ENCODE results near the gene MYRIP. TPM values are rescaled to one million over a fixed set of nuclear protein-coding genes. Genes with fewer than 3 reads are reported as not detected.

Gene MYRIP
- total and polyA plus RNA-seq, 2 of the 4 experiments (the other 2 are of a cell fraction) = not detected

GRCh38 chr3:40170395-40170794 is 361.0 kb downstream of the MYRIP start:
- ChIA-PET POLR2A (ENCODE audit: unreplicated experiment) (no interaction called here), CTCF (interaction anchor here (2.1 kb wide), 1 partner anchor 21 kb away, joined by 4 read pairs; no protein-coding TSS in a partner anchor)
- Histone ChIP-seq H3K9me3 (ENCODE audit: control insufficient read depth, insufficient read depth, low read length) (peaks cover 4% of the 10 kb centered on the region; the same call in 1 of the 2 replicates), H3K4me2 (ENCODE audit: low read depth, low read length) (no peak overlapping the region), H2AFZ (replicated peaks; ENCODE audit: low read length, poor library complexity) (no peak overlapping the region), H3K27me3 (ENCODE audit: control insufficient read depth, insufficient read depth, low read length) (no peaks in the 10 kb centered on the region), H2BK5ac (ENCODE audit: low read depth, low read length, poor library complexity, severe bottlenecking) (no peak overlapping the region), H2BK15ac (ENCODE audit: low read depth, low read length) (no peak overlapping the region), H4K8ac (ENCODE audit: low read depth in 2 of 2, low read length in 2 of 2) (no peak overlapping the region), H3K18ac (ENCODE audit: low read depth, low read length) (no peak overlapping the region), H2AK9ac (replicated peaks; ENCODE audit: low read depth, low read length, poor library complexity) (no peak overlapping the region), H3K9ac (ENCODE audit: low read depth, low read length) (no peak overlapping the region), H4K91ac (ENCODE audit: insufficient read depth, low read depth, low read length) (no peak overlapping the region), H4K20me1 (ENCODE audit: insufficient read depth, low read length) (no peaks in the 10 kb centered on the region), H3K4me1 (ENCODE audit: control insufficient read depth, insufficient read depth, low read length) (no peaks in the 10 kb centered on the region), H2BK120ac (ENCODE audit: low read depth, low read length) (no peak overlapping the region), H3K56ac (ENCODE audit: extremely low read depth, insufficient read depth, low read length) (no peak overlapping the region), H3K4ac (ENCODE audit: low read depth, low read length) (no peak overlapping the region), H3K36me3 (ENCODE audit: control insufficient read depth, insufficient read depth, low read length) (no peaks in the 10 kb centered on the region), H4K5ac (ENCODE audit: low read depth, low read length) (no peak overlapping the region), H3K4me3 (ENCODE audit: insufficient read depth, low read depth, low read length) (no peak overlapping the region), H3K79me1 (ENCODE audit: low read depth in 1 of 2, low read length in 2 of 2) (no peaks in the 10 kb centered on the region), H3K9me1 (ENCODE audit: insufficient read depth, low read length) (no peaks in the 10 kb centered on the region), H3K23ac (ENCODE audit: low read depth, low read length) (no peak overlapping the region), H2AK5ac (ENCODE audit: low read depth, low read length) (no peak overlapping the region), H3K27ac (ENCODE audit: insufficient read depth, low read length) (no peak overlapping the region), H3K14ac (replicated peaks; ENCODE audit: low read depth, low read length) (no peak overlapping the region), H2BK20ac (ENCODE audit: low read depth, low read length) (no peak overlapping the region)
- TF ChIP-seq RFX5 (IDR thresholded peaks at IDR 0.05; ENCODE audit: low read depth, low read length) (no peak), RCOR1 (IDR thresholded peaks at IDR 0.05; ENCODE audit: insufficient replicate concordance, low read length) (no peak), CHD1 (IDR thresholded peaks at IDR 0.05; ENCODE audit: low read depth, low read length) (no peak), CEBPB (IDR thresholded peaks at IDR 0.05; ENCODE audit: low read depth, low read length) (no peak), RAD21 (IDR thresholded peaks at IDR 0.05; ENCODE audit: low read length) (no peak), NFE2L2 (IDR thresholded peaks at IDR 0.05; ENCODE audit: low read depth, low read length) (no peak), MAZ (IDR thresholded peaks at IDR 0.05; ENCODE audit: borderline replicate concordance, low read depth, low read length) (no peak), MAFK (IDR thresholded peaks at IDR 0.05; ENCODE audit: low read depth, low read length) (no peak), CTCF (conservative IDR thresholded peaks at IDR 0.05; ENCODE audit: low read depth, low read length) (no peak), MXI1 (IDR thresholded peaks at IDR 0.05; ENCODE audit: borderline replicate concordance, low read depth, low read length) (no peak), SMC3 (IDR thresholded peaks at IDR 0.05; ENCODE audit: low read depth, low read length) (no peak), POLR2A (IDR thresholded peaks at IDR 0.05; ENCODE audit: low read depth, low read length) (no peak), USF2 (IDR thresholded peaks at IDR 0.05; ENCODE audit: low read depth, low read length) (no peak), FOS (IDR thresholded peaks at IDR 0.05; ENCODE audit: low read depth, low read length) (no peak)
- WGBS, 2 experiments (ENCODE audit: extremely low coverage in 2 of 2, insufficient read length in 1 of 2) = no CpG with 5 or more reads among the region's 1 CpG
- BruUV-seq (replicated peaks) = no TSS peak
- ATAC-seq (ENCODE audit: low read depth) (no peak), DNase-seq (no peak)
- in situ Hi-C loops (cut with MboI; ENCODE audit: low sequenced_read_pairs) (no loop called here), dilution Hi-C loops (cut with HindIII; ENCODE audit: low sequenced_read_pairs, unreplicated experiment) (no loop called here), intact Hi-C loops (cut with micrococcal nuclease) (no loop called here)
